ENCODE measurements around the gene THADA. TPM values are rescaled to one million over a fixed set of nuclear protein-coding genes. Genes with fewer than 3 reads are reported as not detected.
"Not testable (repeated sequence)": the region's sequence is repeated elsewhere in the genome, so short reads cannot be mapped to it uniquely, and the experiment has no call there.

Gene THADA
- total RNA-seq, 1 donor from 2014 or later, result 32.6 TPM

GRCh38 chr2:43314299-43314927 lies 281.4 kb downstream of the THADA start:
- DNase-seq (ENCODE audit: low spot score in 2 of 2), result no peak
- no peak for FAIRE-seq

DNA sequence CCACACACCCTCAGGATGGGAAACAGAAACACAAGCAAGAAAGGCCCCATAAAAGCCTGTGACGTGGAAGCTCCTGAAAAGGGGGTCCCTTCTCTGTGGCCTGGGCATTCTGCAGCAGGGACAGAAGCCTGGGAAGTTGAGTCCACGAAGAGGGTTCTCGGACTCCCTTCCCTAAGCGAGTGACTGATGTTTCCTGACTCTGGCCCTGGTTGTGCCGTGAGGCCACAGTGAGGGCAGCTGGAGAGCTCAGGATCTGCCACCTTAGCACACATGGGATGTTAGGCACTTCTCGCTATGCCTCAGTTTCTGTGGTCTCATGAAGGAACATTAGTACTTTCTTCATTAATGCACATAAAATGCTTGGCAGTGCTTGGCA lies 282.2 kb downstream of the THADA start:
- no peak for FAIRE-seq

GRCh38 chr2:43312755-43313641 lies 282.8 kb downstream of the THADA start:
- DNase-seq (ENCODE audit: low spot score in 2 of 2) (no peak), FAIRE-seq (no peak)

More for the DNA sequence above, 282.2 kb downstream of the THADA start:
- DNase-seq (ENCODE audit: low spot score in 2 of 2), result no peak

GRCh38 chr2:43311276-43311675 lies 284.6 kb downstream of the THADA start:
- FAIRE-seq, result no peak
- DNase-seq (ENCODE audit: low spot score in 2 of 2), result no peak

DNA sequence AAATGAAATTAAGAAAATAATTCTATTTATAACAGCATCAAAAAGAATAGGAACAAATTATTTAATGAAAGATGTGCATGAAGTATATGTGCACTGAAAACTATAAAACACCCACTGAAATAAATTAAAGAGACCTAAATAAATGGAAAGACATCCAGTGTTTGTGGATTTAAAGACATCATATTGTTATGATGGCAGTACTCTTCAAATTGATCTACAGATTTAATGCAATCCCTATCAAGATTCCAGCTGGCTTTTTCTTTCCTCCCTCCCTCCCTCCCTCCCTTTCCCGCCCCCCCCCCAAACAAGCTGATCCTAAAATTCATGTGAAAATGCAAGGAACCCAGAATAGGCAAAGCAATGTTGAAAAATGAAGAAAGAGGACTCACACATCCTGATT lies 285.9 kb downstream of the THADA start:
- FAIRE-seq (no peak), DNase-seq (ENCODE audit: low spot score in 2 of 2) (no peak)

GRCh38 chr2:43307973-43308372 lies 287.9 kb downstream of the THADA start:
- FAIRE-seq (no peak), DNase-seq (ENCODE audit: low spot score in 2 of 2) (no peak)

- FAIRE-seq (no peak), DNase-seq (ENCODE audit: low spot score in 2 of 2) (no peak)
These were observed 288.8 kb downstream of the THADA start for GRCh38 chr2:43307046-43307445.

GRCh38 chr2:43306197-43306596 lies 289.6 kb downstream of the THADA start:
- no peak for FAIRE-seq
- no peak for DNase-seq (ENCODE audit: low spot score in 2 of 2)

- no peak for DNase-seq (ENCODE audit: low spot score in 2 of 2)
- FAIRE-seq, result no peak
These were observed 290.3 kb downstream of the THADA start for GRCh38 chr2:43305517-43305916.

- DNase-seq (ENCODE audit: low spot score in 2 of 2), result no peak
These were observed 290.8 kb downstream of the THADA start for GRCh38 chr2:43305012-43305411.

GRCh38 chr2:43303889-43304288 lies 291.9 kb downstream of the THADA start:
- FAIRE-seq, result no peak
- no peak for DNase-seq (ENCODE audit: low spot score in 2 of 2)

More at GRCh38 chr2:43305012-43305411, 290.8 kb downstream of the THADA start:
- FAIRE-seq, result no peak

DNA sequence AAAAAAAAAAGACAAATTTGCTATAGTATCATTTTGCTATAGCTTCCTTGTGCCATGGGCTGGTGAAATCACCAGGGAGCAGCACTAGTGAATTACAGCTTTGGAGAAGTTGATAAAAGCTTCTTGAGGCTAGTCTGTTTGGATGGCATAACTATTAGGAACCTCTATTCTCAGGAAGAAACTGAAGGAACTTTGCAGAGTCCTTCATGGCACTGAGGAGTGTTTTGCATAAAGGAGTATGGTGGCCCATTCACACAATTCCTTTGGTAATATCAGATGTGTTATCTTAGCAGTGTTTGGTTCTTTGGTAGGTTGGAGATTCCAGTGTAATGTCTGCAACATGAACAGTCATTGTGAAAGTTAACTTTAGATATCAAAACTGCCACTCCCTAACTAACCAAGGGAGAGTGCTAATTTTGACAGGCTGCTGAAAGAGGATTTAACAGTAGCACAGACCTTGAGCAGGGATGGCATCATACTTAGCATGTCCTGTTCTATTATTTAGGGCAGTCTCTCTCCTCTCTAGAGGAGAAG lies 292.8 kb downstream of the THADA start:
- FAIRE-seq (no peak), DNase-seq (ENCODE audit: low spot score in 2 of 2) (no peak)

- FAIRE-seq (no peak), DNase-seq (ENCODE audit: low spot score in 2 of 2) (no peak)
These were observed 293.5 kb downstream of the THADA start for GRCh38 chr2:43302182-43302960.

DNA sequence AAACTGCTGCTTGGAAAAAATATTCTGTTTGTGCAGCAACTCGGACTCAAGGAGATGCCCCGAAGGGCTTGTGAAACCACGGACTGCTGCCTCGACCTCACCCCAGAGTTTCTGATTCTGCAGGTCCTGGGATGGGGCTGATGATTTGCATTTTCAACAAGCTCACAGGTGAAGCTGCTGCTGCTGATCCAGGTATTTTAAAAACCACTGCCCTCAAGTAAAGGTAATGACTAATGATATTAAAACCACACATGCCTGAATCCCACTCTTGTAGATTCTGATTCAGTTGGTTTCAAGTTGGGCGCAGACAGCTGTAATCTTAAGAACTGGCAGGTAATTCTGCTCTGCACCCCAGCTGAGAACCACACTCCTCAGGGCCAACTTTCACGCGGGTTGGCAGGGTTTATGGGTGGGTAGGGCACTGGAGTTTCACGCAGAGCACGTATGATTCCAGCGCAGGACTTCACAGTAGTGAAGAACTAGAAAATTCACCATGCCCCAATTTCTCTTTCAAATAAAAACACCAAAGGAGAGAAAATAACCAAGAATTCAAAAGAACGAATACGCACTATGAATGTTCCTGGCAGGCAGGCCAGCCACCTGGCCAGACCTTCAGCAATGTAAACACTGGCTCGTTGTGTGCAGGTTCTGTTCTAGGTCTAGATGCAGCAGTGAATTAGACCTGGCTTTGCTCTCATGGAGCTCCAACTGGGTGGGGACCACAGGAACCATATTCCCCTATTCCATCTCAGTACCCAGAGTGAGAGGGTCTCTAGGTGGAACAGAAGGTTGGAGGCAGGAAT lies 294.9 kb downstream of the THADA start:
- FAIRE-seq (no peak), DNase-seq (ENCODE audit: low spot score in 2 of 2) (no peak)

- DNase-seq (ENCODE audit: low spot score in 2 of 2) (no peak), FAIRE-seq (no peak)
These were observed 295.6 kb downstream of the THADA start for GRCh38 chr2:43300222-43300621.

DNA sequence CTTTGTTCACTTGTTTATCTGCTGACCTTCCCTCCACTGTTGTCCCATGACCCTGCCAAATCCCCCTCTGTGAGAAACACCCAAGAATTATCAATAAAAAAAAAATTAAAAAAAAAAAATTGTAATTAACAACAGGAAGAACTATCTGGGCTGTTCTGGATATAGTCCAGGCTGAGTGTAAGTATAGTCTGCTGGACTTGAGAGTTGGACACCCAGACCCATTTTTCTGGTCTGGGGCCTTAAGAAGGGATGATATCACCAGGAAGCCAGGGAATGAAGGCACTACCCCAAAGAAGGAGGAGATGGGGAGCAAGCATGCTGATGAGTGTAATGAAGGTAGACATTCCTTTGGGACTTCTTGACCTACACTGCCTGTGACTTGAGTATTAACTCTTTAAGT lies 297.3 kb downstream of the THADA start:
- FAIRE-seq (no peak), DNase-seq (ENCODE audit: low spot score in 2 of 2) (no peak)

GRCh38 chr2:43297740-43298139 lies 298.1 kb downstream of the THADA start:
- FAIRE-seq; DNase-seq (ENCODE audit: low spot score in 2 of 2): not testable (repeated sequence)

GRCh38 chr2:43294973-43295603 lies 300.8 kb downstream of the THADA start:
- DNase-seq (ENCODE audit: low spot score in 2 of 2) (no peak), FAIRE-seq (no peak)
